Uterus (tissue), 2 donors: Measurements from ENCODE around the gene TRDMT1.

ENCODE experiments used
- CTCF ChIP-seq, 4 experiments: fragments of 200-600 bp in 2 of 4; fragments of 450-650 bp in 2 of 4; sonication (generic) in 2 of 4; IDR thresholded peaks; one replicate each; pipeline ENCODE4 v1.5.1; 2016 to 2019; ENCODE audit warnings: antibody characterized with exemption in 4 of 4, mild to moderate bottlenecking in 2 of 4, moderate library complexity in 1 of 4
- POLR2A ChIP-seq, 2 donors: fragments of 450-650 bp; IDR thresholded peaks; one replicate each; pipeline ENCODE4 v1.6.1; 2016; ENCODE audit warnings: antibody characterized with exemption in 2 of 2, mild to moderate bottlenecking in 1 of 2, moderate library complexity in 1 of 2

- TF ChIP-seq POLR2A (IDR thresholded peaks at IDR 0.05): no peak
- no peak for TF ChIP-seq CTCF (IDR thresholded peaks at IDR 0.05)
These were observed 88.1 kb downstream of the TRDMT1 start for GRCh38 chr10:17113346-17113745.
